Superior temporal gyrus (tissue), 1 donor: Measurements from ENCODE around the gene MEIS2.

Experiments
- DNase-seq: peaks from one replicate; pipeline ENCODE4 v3.0.0-alpha.2; 2016; ENCODE audit errors: extremely low spot score

MEIS2 gene

DNA sequence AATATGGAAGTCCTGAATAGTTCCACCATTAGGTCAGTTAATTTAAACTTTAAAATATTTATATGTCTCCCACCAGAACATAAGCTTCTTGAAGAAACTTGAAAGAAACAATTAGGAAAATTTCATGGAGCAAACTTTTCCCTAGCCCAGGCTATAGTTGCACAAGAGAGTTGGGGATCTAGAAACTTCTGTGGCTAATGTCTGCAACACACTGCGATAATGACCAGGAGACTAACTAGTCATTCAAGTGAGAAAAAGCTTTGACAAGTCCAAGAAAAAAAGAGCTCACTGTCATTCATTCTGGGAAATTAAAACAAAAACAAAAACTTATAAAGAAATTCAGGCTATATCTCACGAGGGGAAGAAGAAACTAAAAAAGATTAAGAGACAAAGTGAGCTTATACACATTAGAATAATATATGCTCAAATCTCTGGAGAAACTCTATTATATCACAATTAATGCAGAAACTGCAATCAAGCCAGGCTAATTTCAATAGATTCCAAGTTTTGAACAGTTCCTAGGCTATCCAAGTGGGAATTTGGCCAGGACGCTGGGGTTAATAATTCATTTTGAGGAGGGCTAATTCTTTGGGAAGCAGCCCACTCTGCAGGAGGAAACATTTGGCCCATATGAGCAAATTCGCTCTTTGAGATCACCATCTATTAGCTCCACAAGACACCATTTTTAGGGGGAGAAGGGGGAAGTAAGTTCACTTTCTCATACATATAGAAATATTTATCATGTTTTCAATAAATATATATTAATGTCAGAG lies 134.6 kb downstream of the MEIS2 start:
- no peak for DNase-seq

DNA sequence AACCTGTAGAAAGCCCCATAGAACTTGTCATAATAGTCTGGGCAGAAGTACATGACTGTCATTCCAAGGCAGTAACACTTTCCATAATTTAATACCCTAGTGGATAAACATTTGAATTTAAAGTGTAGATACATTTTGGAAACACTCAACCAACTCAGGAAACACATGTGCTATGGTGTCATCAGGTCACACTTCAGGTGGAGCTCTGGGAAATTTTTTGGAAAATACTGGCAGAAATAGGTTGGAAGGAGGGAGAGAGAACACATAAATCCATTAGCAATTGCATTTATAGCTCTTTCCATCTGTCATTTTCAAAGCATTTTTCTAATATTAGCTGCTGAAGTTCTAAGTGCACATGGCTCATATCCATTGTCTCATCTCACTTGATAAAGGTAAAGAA lies 135.7 kb downstream of the MEIS2 start:
- DNase-seq: no peak

DNA sequence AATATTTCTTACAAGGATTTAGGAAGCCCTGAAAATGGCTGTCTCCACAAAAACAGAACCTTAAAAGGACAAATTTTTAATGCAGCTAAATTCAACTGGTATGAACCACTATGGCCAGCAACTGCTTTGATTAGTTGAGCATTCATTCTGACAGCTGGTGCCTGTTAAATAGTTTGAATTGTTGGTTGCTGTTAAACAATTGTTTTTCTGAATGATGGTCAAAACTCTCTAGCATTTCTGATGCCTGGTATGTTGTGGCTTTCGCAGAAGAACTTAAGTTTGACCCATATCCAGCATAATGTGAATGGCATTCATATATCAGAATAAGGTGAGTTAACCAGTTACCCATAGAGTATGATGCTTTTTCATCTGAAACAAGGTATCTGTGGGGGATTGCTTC lies 138.4 kb downstream of the MEIS2 start:
- no peak for DNase-seq

DNA sequence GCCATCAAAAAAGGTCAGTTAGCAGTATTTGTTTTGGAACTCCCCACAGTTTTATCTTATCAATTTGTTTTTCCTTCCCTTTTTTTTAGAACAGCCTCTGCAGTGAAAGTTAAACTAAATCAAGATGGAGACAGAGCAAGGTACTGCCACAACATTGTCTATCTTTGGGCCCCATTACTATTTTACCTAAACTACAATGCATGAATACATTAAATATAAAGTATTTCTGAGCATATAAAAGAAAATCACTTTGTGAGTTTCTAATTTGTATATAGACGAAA lies 139.5 kb downstream of the MEIS2 start:
- no peak for DNase-seq

DNA sequence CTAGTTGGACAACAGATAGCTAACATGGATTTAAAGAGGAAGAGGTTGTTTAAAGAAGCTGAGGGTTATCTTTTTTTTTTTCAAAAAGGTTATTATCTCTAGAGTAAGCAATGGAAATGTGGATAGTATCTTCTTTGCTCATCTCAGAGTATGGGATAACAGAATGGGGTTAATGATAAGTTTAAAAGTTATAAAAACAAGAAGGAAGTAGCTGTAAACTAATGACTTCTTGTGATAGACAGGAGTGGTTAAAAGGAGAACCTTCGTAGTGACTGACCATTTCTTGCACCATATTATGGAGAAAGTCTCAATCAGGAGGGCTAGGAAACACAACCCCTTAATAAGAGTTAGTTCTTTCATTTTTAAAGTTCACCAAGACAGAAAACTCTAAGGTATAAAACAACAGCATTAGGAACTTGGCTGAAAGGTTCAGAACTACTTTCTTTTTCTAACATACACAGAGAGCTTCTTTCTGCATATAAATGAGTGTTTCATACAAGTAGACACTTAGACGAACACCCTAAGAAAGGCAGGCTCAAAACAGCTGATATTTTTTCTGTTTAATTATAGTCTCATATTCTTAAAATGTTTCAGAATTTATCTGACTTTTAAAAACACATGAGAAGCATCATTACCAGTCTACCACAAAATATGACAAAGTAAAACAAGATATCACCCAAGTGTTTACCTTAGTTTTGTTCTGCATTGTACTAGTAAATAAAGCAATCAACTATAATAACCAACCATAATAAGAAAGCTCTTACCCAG lies 140.0 kb downstream of the MEIS2 start:
- DNase-seq: no peak

DNA sequence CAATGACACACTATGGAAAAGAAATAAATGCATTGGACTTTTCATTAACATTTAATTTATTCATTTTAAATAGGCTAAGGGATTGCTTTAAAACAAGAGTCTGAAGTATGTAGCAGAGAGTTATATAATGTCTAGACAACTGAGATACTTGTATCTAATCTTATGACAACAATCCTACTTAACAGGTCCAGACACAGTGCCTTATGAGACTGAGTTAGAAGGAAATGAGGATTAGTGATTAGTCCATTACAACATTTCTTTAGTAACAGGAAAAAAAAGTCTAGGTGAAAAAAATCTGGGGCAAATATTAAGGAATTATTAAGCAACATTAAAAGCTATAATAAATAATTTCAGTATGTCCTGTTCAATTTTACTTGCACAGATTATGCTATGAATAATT lies 140.6 kb downstream of the MEIS2 start:
- no peak for DNase-seq

DNA sequence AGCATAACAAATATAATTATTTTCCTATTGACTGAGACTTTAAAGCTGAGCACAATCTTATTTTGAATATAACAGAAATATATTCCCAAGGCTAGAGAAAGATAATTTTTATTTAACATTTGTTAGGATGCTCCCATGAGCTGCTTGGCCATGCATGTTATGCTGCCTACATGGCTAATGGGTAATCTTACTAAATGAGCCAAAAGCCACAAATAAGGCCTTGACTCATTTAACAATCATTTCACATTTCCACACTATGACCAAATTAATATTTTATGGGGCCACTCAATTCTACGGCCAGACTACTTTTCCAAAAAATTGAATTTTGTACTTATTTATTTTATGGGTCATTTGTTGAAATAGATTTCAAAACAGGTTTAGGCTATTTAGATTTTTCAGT lies 141.7 kb downstream of the MEIS2 start:
- DNase-seq: no peak

DNA sequence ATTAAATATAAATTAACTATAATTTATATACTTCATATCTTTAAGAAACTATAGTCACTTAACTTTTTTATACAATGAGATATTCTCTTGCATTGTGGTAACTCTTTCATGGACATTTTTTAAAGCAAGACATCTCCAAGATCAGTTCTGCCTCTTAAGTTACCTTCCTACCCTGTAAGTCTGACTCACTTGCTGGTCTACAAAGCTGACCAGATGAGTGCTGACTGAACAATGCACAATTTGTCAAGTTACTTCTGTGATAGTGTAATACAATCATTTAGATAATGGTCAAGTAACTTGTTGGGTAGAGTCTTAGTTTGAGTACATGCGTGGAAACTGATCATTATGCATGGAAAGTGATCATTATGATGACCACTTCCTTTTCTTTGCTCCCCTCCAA lies 145.9 kb downstream of the MEIS2 start:
- DNase-seq: no peak

DNA sequence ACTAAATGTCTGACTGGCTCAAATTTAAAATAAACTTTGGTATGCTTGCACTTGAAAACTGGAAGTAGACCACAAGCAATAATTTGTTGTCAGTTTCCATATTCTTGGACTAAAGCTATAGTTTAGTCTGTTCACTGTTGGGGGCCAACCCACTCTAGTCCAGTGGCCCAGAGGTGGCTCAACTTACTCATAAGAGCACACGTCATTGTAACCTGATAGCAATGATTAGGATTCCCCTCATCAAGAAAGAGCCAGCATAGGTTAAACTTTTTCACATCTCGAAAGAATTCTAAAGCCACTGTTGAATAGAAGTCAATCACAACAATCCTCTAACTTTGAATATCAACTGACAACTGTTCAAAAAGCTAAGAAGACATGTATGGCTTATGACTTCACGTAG lies 147.0 kb downstream of the MEIS2 start:
- no peak for DNase-seq

DNA sequence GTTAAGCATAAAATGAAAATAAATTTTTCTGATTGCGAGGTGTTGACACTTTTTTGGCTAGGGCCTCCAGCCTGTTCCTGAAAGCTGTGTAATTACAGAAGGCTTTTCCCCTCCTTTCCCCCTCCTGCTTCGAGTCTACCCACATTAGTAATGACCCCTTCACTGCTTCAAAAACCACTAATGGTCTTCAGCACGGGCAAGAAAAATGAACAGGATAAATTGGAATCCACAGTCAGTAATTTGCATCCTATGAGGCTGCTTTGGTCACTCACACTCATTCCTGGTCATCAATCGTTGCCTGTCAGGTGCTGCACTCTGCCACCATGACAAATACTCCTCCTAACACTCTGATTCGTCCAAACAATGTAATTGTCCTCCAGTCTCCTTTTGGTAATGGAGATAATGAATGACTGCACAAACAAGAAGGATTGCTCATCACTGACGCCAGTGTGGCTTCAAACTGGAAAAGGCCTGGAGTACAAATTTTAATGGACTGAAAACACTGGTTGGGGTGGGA lies 148.6 kb downstream of the MEIS2 start:
- DNase-seq: no peak

DNA sequence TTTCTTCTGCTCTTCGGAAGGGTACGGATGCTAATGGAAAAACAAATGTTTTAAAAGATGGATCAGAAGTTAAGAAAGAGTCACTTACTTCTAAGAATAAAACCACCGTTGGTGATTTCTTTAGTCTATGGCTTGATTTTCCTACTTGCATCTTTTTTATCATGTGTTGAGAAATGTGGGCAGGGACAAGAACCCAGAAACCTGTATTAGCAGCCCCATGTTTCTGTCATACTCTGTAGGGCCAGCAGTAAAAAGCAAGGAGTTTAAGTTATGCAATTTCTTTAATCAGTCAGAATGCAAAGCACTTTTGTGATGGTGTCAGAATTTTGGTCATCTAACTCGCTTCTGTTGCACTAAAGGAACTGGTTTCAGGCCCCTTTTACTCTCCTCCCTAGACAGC lies 150.0 kb downstream of the MEIS2 start:
- DNase-seq: no peak

DNA sequence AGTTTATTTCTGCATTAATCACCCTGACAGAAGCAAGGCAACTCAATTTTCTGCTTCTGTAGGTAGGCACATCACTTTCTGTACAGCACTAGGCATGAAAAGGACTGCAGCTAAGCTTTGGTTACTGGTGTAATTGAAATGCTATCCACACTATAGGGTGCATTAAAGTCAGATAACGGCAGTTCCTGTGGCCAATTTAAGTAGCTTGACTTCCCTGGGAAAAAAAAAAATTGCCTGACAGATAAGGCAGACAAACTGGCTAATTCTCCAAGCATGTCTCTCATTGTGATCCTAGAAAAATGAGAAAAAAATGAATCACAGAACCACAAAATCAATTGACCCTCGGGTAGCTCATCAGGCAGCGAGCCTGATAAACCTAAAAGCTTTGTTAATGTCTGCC lies 151.4 kb downstream of the MEIS2 start:
- DNase-seq: no peak

DNA sequence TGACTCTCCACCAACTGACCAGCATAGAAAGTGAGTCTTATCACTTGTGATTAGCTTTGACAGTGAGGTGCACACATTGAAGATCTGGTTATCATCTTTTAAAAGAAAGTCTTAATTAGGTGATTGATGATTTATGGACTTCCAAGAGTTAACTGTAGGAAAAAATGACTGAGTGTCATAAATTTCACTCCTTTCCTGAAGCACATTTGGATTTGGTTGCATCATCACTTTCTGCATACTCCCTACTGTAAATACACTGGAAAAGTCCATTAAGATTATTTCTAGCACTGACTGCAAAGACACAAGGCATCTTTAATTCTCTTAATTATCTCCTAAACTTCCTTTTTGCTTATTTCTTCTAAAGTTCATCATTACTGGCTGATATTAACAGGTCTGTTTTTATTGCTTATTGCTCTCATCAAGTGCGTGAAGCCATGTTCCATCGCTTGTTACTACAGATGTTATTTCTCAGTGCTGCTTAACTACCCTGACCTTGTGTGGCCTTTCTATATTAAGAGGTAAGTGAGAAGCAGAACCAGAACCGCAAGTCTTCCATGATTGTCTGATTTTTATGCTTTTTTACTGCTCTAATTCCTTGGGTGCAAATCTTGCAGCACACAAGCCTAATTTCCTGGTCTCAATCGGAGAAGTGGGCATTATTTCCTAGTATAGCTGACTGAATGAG lies 153.2 kb downstream of the MEIS2 start:
- no peak for DNase-seq

DNA sequence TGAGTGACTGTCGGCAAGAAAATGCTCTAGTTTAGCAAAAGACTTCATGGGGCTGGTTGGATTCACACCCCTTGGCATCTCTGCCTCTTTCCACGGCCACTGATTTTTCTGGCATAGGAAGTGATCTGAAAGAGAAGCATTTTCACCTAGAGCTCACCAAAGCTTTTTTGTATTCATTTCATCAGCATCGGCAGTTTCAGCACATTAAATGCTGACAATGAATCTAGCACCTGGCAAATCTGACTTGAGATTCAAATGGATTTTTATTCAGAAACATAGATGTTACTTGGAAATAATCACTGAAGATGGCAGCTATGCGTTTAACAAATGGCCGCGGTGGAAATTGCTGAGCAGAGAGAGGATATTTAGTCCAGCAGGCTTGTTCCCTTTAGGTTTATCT lies 155.9 kb downstream of the MEIS2 start:
- DNase-seq: no peak

DNA sequence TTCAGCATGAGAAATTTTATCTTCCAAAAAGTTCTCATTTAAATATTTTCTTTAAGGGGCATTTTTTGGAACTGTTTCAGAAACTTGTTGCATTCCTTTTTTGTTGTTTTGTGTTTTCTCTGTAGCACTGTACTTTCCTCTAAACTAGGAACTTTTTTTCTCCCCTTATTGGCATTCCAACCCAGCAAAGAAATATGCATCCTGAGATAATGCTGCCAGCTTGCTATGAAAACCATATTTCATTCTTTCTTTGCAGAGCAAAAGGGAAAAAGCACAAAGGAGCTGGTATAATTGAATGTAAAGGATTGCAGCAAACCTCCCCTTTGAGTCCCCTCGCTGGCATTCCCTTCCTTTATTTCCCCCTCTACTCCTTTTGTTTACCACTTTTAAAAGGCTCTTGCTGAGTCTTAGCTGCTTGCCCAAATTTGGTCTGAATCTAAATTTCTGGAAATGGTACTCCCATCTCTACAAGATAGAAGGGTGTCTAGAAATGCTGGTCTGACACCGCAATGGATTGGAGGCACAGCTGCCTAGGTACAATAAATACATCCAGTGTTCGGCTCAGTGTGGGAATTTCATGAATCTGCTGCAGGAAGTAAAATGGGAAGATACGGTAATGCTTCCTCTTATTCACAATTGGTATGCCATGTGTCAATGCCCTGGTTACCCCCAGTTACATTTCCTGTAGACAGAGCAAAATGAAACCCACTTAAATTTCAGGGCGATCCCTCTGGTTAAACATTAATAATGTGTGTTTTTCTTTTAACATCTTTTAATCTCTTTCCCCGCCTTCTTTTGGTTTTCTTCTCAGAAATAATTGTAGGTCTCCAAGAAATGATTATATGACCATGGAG lies 156.6 kb downstream of the MEIS2 start:
- DNase-seq: no peak

DNA sequence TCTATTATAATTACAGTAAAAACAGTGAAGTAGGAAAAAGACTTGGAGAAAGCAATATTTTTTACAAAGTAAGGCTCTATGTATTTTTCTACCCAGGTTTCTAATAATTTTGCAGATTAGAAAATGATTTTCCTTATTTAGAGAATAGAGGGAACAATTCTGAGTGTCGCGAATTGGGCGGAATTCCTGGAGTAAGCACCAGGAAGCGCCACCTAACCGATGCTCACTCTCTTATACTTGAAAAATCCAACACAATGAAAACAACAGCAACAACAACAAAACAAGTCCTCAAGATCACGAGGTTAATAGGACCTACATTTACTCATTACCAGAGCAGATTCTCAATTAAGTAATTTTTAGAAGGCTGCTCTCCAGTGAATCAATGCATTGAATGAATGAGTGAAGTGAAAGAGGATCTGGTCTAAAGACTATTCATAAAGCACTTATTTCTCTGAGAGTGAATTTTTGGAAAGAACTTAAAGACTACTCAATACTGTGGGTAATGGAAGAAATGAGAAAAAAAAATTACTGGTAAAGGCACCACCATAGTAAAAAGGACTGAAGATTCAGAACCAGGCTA lies 158.0 kb downstream of the MEIS2 start:
- no peak for DNase-seq

DNA sequence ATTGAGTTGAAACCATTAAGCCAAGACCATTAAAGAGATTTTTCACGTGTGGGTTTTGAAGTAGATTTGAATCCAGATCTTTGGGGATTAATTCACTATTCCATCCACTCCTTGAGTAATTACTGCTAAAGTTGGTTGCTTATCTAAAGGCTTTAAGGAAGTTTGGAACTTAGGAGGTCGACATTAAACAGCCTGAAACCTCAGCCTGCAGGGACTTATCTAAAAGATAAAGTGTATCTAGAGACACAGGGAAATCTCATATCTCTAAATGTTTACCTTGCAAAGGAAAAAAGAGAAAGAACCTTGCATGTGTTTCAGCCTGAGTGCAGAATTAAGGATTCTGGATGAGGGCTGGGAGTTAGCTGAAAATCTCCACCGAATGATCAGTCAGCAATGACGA lies 158.6 kb downstream of the MEIS2 start:
- DNase-seq: no peak

DNA sequence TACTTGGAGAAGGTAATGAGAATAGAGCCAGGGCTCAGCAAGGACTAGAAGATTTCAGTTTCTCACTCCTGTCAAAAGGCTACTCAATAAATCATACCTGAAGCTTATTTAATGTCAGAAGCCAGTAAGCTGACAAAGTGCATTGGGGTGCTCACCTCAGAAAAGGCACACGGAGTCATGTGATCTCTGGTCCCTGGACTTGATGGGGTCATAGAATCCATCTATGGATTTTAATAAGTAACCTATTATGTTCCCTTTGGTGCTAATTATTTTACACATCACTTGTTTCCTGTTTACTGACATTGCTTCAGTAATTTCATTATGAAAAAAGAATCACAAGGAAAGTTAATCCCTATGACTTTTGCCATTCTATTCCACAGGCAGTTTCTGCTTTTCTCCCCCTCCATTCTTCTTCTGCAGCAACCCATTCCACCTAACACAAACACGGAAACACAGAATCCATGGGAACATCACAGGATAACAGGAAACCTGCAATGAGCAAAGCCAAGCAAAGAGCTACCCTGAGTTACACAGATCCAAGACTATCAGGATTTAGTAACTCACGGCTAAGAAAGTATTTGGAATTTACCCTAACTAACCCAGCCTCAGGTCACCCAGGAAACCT lies 159.6 kb downstream of the MEIS2 start:
- no peak for DNase-seq

DNA sequence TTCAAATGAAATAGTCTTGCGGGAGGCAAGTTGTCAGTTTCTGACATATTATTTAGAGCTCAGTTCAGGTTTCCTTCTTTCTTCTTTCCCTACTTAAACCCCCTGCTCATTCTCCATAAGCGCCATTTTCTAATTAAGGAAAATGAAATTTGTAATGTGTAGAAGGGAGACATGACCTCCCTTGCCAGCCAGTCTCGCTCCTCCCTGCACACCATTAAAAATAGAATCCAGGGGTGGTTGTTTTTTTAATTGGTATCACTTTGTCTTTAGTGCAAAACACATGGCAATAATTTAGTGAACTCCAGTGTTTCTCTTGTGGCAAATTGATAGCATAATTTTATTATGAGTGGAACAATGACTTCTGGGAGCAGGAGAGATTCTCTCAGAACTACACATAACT lies 160.1 kb downstream of the MEIS2 start:
- DNase-seq: no peak

DNA sequence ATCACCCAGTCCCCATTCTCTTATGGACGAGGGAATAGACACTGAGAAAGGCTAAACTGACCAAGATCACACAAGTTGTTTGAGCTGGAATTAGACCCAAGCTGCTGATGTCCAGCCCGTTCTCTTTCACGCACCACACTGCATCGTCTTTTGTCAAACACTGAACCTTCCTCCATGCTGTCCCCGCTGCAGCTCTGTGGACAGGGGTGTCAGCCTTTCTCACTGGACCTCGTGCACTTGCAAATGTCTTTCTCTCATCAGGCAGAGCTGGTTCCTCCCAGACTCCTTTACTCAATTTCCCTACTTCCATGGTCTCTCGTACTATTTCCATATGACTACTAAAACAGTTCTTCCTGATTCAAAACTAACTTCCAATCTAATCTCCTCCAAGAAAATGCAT lies 161.6 kb downstream of the MEIS2 start:
- DNase-seq: no peak

DNA sequence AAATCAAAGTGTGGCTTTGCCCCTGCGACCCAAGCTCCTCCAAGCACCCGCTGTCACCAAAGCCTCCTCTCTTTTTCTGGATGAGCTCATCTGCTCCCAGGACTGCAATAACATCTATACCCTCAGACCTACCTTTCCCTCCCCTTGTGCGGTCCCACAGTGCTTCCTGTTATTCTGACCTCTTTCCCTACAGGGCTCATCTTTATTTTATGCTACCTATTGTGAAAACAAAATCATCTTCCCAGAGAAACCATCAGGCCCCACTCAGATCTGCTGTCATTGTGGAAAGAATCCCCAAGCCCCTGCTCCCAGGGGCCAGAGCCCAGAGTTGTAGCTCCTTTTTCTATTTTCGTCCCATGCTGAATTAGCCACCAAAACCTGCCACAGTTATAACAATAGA lies 162.2 kb downstream of the MEIS2 start:
- no peak for DNase-seq
